Activated CD8-positive, alpha-beta memory T cell treated with anti-CD3 and anti-CD28 coated beads for 1 hour (primary cell): ENCODE measurements around the gene TSG101.

ENCODE experiments used
- DNase-seq, 2 donors: peaks; one replicate each; pipeline ENCODE4 v3.0.0-alpha.2; 2020; ENCODE audit warnings: low read depth in 1 of 2; ENCODE audit errors: extremely low read depth in 1 of 2

The TSG101 gene

DNA sequence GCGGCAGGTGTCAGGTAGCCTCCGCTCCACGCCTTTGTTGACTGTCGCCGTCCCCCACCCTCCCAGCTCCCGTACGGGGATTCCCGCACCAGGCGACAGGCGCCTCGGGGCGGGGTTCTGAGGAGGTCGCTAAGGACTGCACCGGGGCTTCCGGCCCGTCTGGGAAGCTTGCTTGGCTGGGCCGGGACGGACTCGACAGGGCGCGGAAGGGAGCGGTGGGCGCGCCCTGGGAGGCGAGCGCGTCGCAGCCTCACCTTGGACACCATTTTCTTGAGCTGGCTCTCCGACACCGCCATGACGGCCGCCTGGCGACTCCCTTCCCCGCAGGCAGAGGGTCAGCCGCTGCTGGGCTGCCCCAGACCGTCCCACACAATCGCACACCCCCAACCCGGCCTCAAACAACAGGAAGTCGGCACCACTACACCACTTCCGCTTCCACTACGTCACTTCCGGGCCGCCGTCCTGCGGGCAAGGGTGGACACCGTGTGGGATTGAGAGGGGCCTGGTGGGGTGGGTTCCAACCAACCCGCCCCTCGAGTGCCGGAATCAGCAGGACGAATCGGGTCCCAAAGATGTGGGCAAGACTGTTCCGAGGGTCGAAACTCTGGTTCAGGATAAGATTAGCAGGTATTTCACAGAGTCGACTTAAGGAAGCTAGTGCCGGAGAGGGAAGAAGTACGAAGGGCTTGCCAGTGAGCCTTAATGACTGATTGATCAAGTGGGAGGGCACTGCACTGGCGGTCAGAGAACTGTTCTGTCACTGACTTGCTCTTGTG is at the start of gene TSG101:
TSS of gene TSG101 (minus strand) at position 422 of the 776 bp plus-strand sequence. CDS start at position 296, 126 bp downstream.
- peak; percentile 85 to 90 for DNase-seq

- no peak for DNase-seq
Observed at GRCh38 chr11:18575361-18575760, 48.6 kb upstream of the TSG101 start.

- DNase-seq = no peak
Observed at GRCh38 chr11:18567081-18567480, 40.3 kb upstream of the TSG101 start.

- no peak for DNase-seq
Observed at GRCh38 chr11:18566406-18566805, 39.7 kb upstream of the TSG101 start.

DNA sequence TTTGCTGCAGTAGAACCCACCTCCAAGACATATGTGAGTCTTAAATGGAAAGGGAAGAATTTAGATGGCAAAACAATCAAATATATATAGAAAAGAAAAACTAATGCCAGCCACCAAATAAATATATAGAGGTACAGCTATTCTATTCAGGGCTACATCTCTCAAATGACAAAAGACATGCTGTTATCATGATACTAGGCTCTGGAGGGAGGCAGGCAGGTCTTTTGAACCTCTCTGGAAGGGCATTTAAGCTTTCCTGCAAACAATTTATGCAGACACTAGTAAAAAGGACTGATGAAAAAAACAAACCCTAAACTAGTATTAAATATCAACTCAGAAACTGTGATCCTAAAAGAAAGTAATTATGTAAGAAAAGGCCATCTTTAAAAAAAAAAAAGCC is 37.4 kb upstream of the TSG101 start:
- no peak for DNase-seq

- no peak for DNase-seq
Observed at GRCh38 chr11:18563090-18563730, 36.5 kb upstream of the TSG101 start.

GRCh38 chr11:18548001-18548400 is 21.3 kb upstream of the TSG101 start:
- no peak for DNase-seq

DNA sequence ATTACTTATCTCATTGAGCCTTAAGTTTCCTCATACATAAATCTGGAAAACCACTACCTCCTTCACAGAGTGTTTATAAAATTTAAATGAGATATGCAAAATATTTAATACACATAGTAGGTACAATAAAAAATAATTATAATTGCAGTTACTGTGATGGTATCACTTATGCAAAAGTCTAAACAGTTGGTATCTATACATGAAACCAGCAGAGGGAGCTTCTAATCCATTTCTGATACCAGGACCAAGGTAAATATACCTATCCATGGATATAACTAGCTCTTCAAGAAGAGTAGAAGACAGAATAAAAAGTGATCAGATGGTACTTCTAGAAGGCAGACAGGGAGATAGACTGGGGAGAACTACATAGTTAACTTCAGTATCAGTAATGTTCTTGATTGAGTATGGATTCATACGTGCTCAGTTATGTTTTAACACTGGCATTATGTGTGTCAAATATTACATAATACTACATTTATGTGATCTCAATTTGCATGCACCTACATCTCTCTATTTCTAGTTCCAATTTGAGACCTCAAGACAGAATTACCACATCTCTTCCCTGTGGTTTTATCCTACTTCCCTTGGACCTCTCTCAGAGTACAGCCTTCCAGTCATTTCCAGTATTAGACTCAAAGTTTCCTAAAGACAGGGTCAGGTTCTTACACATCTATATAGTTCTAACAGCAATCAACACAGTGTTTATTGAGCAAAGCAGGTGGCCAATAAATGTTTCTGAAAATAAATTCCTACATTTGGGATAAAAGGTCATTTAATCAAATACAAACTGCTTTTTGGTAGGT is 13.7 kb upstream of the TSG101 start:
- no peak for DNase-seq

GRCh38 chr11:18536209-18536608 is 9.5 kb upstream of the TSG101 start:
- no peak for DNase-seq

GRCh38 chr11:18534245-18534644 is 7.5 kb upstream of the TSG101 start:
- DNase-seq = no peak

DNA sequence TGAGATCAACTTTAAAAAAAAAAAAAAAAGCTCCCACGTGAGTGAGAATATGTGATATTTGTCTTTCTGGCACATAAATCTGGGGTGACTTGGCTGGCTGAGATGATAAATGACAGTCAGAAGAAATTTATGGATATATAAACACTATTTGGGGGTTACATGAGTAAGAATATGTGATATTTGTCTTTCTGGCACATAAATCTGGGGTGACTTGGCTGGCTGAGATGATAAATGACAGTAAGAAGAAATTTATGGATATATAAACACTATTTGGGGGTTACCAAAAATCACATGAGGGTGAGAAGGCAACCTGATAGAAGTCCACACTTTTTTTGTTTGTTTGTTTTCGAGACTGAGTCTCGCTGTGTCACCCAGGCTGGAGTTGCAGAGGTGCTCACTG is 6.6 kb upstream of the TSG101 start:
- DNase-seq = no peak

DNA sequence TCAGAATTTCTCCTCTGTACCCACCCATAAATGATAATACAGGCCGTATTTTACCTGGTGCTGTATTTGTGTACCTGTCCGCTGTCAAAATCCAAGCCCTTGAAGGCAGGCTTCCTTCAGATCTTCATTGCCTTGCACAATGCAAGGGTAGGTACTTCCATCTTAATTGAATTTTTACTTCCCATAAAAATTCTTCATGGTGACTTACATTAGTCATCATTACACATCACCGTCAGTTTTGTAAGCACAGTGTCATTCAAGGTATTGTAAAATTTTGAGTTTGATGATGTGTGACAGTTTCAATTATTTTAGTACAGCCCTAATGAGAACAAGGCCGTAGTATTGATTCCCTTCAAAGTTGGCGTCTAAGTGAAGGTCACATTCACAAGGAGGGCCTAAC is 770 bp upstream of the TSG101 start:
- no peak for DNase-seq

GRCh38 chr11:18526130-18526520 is 617 bp downstream of the TSG101 start:
- DNase-seq = no peak

- no peak for DNase-seq
Observed at GRCh38 chr11:18524248-18524647, 2.5 kb downstream of the TSG101 start.

- DNase-seq = no peak
Observed at GRCh38 chr11:18523084-18523483, 3.7 kb downstream of the TSG101 start.

GRCh38 chr11:18522388-18522787 is 4.4 kb downstream of the TSG101 start:
- DNase-seq = no peak

GRCh38 chr11:18521122-18521521 is 5.6 kb downstream of the TSG101 start:
- no peak for DNase-seq

GRCh38 chr11:18502352-18502751 is 24.4 kb downstream of the TSG101 start:
- no peak for DNase-seq

DNA sequence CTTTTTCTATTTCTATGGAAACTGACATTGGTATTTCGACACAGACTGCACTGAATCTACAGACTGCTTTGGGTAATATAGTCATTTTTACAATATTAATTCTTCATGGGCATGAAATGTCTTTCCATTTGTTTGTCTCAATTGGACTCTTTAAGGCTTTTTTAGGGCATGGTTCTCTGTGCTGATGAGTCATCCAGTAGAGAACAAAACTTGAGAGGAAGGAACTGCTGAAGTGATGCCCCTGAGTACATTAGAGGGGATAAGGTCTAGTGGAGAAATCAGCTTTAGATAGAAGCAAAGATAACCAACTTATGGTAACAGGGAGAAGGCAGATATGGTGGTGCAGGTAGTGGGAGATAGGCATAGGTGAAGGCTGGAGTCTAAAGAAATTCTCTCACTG is 25.1 kb downstream of the TSG101 start:
- no peak for DNase-seq

DNA sequence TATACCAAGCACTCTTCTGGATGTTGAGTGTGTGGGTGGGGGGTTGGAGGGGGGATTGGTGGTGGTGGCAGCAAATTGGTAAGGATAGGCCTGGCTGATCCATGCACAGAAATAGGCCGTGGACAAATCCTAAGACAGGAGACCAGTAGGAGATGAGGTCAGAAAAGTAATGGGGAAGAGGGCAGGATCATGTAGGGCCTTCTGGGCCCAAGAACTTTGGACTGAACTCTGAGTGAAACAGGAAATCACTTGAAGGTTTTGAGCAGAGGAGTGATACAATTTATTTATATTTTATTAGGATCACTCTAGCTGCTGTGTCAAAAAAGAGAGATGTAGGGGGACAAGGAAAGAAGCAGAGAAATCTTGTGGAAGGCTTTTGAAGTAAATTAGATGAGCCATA is 28.7 kb downstream of the TSG101 start:
- no peak for DNase-seq

- DNase-seq = no peak
Observed at GRCh38 chr11:18495703-18496102, 31.0 kb downstream of the TSG101 start.

GRCh38 chr11:18495271-18495670 is 31.5 kb downstream of the TSG101 start:
- no peak for DNase-seq
